ENCODE measurements around the gene PAIP2. TPM values are rescaled to one million over a fixed set of nuclear protein-coding genes. Genes with fewer than 3 reads are reported as not detected.
A peak's percentile ranks its signal among the peaks of the same experiment; 100 is the strongest.
"Not testable (repeated sequence)": the region's sequence is repeated elsewhere in the genome, so short reads cannot be mapped to it uniquely, and the experiment has no call there.

The PAIP2 gene
- total RNA-seq, 1 donor from 2014 or later: 47.9 TPM

DNA sequence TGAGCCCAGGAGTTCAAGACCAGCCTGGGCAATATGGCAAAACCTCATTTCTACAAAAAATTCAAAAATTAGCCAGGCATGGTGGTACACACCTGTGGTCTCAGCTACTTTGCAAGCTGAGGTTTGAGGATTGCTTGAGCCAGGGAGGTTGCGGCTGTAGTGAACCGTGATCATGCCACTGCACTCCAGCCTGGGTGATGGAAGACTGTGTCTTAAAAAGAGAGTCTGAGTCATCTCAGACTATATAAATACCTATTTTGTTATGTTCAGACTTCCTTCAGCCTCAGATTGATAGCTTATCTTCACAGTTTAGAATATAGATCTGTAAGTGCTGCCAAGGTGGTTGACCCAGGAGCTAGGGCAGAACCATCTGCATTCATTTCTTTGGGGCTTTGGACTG, 1.6 kb upstream of the PAIP2 start:
- DNase-seq (ENCODE audit: low spot score): no peak
- no peaks in the 10 kb centered on the region for H3K36me3 Mint-ChIP-seq (ENCODE audit: low read depth)
- H3K27ac Mint-ChIP-seq (ENCODE audit: unreplicated experiment): peak overlapping the region; percentile 49
- TF ChIP-seq, protein P1, sequence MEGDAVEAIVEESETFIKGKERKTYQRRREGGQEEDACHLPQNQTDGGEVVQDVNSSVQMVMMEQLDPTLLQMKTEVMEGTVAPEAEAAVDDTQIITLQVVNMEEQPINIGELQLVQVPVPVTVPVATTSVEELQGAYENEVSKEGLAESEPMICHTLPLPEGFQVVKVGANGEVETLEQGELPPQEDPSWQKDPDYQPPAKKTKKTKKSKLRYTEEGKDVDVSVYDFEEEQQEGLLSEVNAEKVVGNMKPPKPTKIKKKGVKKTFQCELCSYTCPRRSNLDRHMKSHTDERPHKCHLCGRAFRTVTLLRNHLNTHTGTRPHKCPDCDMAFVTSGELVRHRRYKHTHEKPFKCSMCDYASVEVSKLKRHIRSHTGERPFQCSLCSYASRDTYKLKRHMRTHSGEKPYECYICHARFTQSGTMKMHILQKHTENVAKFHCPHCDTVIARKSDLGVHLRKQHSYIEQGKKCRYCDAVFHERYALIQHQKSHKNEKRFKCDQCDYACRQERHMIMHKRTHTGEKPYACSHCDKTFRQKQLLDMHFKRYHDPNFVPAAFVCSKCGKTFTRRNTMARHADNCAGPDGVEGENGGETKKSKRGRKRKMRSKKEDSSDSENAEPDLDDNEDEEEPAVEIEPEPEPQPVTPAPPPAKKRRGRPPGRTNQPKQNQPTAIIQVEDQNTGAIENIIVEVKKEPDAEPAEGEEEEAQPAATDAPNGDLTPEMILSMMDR (IDR thresholded peaks at IDR 0.05): no peak
- H3K4me3 Mint-ChIP-seq (ENCODE audit: unreplicated experiment): no peak overlapping the region
- H3K27me3 Mint-ChIP-seq (ENCODE audit: low read depth): no peaks in the 10 kb centered on the region
- no peaks in the 10 kb centered on the region for H3K9me3 Mint-ChIP-seq (ENCODE audit: low read depth)
- H3K4me1 Mint-ChIP-seq (ENCODE audit: low read depth): peaks cover 43% of the 10 kb centered on the region

DNA sequence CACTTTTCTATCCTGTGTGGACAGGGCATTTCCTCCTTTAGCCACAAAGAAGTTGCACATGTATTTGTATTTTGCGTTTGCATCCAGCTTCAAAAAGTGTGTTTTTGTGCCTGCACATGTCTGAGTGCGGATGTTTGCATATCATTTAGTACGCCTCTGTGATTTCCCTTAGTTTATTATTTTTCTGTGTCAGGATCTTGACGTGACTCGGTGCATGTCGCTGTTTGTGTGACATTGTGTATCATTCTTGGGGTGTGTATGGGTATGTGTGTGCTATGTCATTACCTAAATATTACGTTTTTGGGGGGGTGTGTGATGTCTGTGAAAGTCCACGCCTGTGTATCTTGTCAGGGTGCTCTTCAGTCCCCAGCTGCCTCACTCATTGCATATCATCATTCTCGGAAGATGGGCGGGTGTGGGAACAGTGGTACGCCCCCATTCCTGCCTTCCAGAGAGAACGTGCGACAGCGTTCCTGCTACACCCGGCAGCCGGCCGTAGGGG, 416 bp upstream of the PAIP2 start:
- Mint-ChIP-seq H3K4me3 (ENCODE audit: unreplicated experiment) (peak overlapping the region; percentile 99), H3K36me3 (ENCODE audit: low read depth) (no peaks in the 10 kb centered on the region), H3K27ac (ENCODE audit: unreplicated experiment) (peak overlapping the region; percentile 99), H3K4me1 (ENCODE audit: low read depth) (peaks cover 45% of the 10 kb centered on the region), H3K9me3 (ENCODE audit: low read depth) (no peaks in the 10 kb centered on the region), H3K27me3 (ENCODE audit: low read depth) (no peaks in the 10 kb centered on the region)
- no peak for DNase-seq (ENCODE audit: low spot score)
- TF ChIP-seq, protein P1 (IDR thresholded peaks at IDR 0.05): no peak

DNA sequence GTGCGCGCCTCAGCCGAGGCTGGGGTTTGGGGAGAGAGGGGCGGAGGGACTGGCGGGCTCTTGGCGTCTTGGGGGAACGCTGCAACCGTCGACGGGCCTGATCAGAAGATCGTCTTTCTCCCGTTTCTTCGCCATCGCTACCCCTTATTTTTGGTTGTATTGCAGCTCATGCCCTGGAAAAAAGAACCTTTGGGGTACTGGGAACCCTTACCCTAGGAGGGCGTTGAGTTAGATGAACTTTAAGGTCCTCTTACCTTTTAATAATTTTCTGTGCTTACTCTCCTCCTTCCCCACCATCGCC, 719 bp downstream of the PAIP2 start:
- Mint-ChIP-seq H3K27ac (ENCODE audit: unreplicated experiment) (peak overlapping the region; percentile 99), H3K4me3 (ENCODE audit: unreplicated experiment) (peak overlapping the region; percentile 99), H3K9me3 (ENCODE audit: low read depth) (no peaks in the 10 kb centered on the region), H3K4me1 (ENCODE audit: low read depth) (peaks cover 38% of the 10 kb centered on the region), H3K27me3 (ENCODE audit: low read depth) (no peaks in the 10 kb centered on the region), H3K36me3 (ENCODE audit: low read depth) (no peaks in the 10 kb centered on the region)
- DNase-seq (ENCODE audit: low spot score): no peak
- TF ChIP-seq, protein P1 (IDR thresholded peaks at IDR 0.05): no peak

DNA sequence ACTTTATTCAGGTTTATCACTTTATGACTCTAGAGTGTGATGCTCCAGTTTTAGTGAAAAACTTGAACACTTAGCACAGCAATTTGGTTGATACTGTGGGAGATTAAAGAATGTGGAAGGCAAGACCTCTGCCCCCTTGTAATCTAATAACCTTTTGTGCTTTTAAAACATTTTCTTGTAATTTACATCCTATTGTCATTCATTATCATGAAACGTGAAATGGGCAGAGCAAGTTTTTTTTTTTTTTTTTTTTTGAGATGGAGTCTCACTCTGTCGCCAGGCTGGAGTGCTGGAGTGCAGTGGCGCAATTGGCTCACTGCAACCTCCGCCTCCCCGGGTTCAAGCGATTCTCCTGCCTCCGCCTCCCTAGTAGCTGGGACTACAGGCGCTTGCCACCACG, 1.8 kb downstream of the PAIP2 start:
- DNase-seq (ENCODE audit: low spot score): no peak
- Mint-ChIP-seq H3K36me3 (ENCODE audit: low read depth) (no peaks in the 10 kb centered on the region), H3K27me3 (ENCODE audit: low read depth) (no peaks in the 10 kb centered on the region), H3K27ac (ENCODE audit: unreplicated experiment) (peak overlapping the region; percentile 99), H3K4me3 (ENCODE audit: unreplicated experiment) (peak overlapping the region; percentile 99), H3K4me1 (ENCODE audit: low read depth) (peaks cover 38% of the 10 kb centered on the region), H3K9me3 (ENCODE audit: low read depth) (no peaks in the 10 kb centered on the region)
- TF ChIP-seq, protein P1 (IDR thresholded peaks at IDR 0.05): no peak

DNA sequence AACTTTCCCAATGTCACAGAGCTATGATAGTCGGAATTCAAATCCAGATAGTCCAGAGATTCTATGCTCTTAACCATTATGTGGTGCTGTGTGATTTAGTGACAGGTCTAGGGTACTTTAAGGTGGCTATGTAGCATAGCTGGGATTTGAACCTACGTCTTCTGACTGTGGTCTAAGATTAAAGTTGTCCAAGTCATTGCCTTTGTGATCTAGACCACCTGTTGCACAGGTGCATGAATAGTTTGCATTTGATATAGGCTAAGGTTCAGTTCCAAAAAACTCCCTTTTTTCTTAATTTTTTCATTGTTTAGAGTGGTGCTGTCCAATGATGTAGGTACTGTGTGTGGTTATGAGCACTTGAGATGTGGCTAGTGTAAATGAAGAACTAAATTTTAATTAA, 2.5 kb downstream of the PAIP2 start:
- no peaks in the 10 kb centered on the region for H3K27me3 Mint-ChIP-seq (ENCODE audit: low read depth)
- no peak overlapping the region for H3K4me3 Mint-ChIP-seq (ENCODE audit: unreplicated experiment)
- no peak overlapping the region for H3K27ac Mint-ChIP-seq (ENCODE audit: unreplicated experiment)

DNA sequence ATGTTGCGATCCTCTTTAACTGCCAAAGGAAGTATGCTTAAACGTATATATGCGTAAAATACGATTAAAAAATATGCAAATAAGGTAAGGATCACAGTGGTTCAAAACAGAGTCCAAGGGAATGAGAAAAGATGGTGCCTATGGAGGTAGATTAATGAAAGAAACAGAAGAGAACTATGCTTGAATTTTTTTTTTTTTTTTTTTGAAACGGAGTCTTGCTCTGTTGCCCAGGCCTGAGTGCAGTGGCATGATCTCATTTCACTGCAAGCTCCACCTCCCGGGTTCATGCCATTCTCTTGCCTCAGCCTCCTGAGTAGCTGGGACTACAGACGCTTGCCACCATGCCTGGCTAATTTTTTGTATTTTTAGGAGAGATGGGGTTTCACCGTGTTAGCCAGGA, 3.8 kb downstream of the PAIP2 start:
- not testable (repeated sequence) for H3K4me3 Mint-ChIP-seq (ENCODE audit: unreplicated experiment); H3K9me3 Mint-ChIP-seq (ENCODE audit: low read depth); H3K36me3 Mint-ChIP-seq (ENCODE audit: low read depth); DNase-seq (ENCODE audit: low spot score); H3K27me3 Mint-ChIP-seq (ENCODE audit: low read depth)
- peak overlapping the region; percentile 51 for H3K27ac Mint-ChIP-seq (ENCODE audit: unreplicated experiment)
- peaks cover 41% of the 10 kb centered on the region for H3K4me1 Mint-ChIP-seq (ENCODE audit: low read depth)

More for the DNA sequence above, 2.5 kb downstream of the PAIP2 start:
- H3K4me1 Mint-ChIP-seq (ENCODE audit: low read depth): peaks cover 38% of the 10 kb centered on the region
- H3K36me3 Mint-ChIP-seq (ENCODE audit: low read depth): no peaks in the 10 kb centered on the region
- TF ChIP-seq, protein P1 (IDR thresholded peaks at IDR 0.05): no peak
- H3K9me3 Mint-ChIP-seq (ENCODE audit: low read depth): no peaks in the 10 kb centered on the region
- DNase-seq (ENCODE audit: low spot score): no peak

DNA sequence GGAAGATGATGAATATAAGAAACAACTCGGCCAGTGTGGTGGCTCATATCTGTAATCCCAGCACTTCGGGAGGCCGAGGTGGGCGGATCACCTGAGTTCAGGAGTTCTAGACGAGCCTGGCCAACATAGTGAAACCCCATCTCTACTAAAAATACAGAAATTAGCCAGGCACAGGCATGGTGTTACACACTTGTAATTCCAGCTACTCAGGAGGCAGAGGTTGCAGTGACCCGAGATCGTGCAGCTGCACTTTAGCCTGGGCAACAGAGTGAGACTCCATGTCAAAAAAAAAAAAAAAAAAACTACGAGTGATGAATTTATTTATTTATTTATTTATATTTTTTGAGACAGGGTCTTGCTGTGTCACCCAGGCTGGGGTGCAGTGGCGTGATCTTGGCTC, 6.2 kb downstream of the PAIP2 start:
- H3K4me3 Mint-ChIP-seq (ENCODE audit: unreplicated experiment); DNase-seq (ENCODE audit: low spot score); H3K27ac Mint-ChIP-seq (ENCODE audit: unreplicated experiment); H3K36me3 Mint-ChIP-seq (ENCODE audit: low read depth); H3K27me3 Mint-ChIP-seq (ENCODE audit: low read depth); H3K9me3 Mint-ChIP-seq (ENCODE audit: low read depth): not testable (repeated sequence)
- H3K4me1 Mint-ChIP-seq (ENCODE audit: low read depth): peaks cover 29% of the 10 kb centered on the region
